Cardiac fibroblast (primary cell): ENCODE measurements around the gene ENAH.

Experiments
- DNase-seq, 2 donors: peaks; one replicate each; pipeline versions ENCODE4 v3.0.0 to v3.0.0-alpha.2; 2010; ENCODE audit warnings: low read depth in 2 of 2
- H3K4me3 ChIP-seq, 2 donors: replicated peaks in 1 of 2; 1 replicate in 1 of 2; 2 replicates in 1 of 2; pipeline ENCODE4 v1.5.1; 2011; ENCODE audit warnings: low read depth in 2 of 2, low read length in 2 of 2, mild to moderate bottlenecking in 2 of 2, moderate library complexity in 1 of 2
- CTCF ChIP-seq: IDR thresholded peaks from one replicate; pipeline ENCODE4 v1.5.1; 2011; ENCODE audit warnings: low read depth, mild to moderate bottlenecking, low read length, inconsistent platforms

ENAH gene

DNA sequence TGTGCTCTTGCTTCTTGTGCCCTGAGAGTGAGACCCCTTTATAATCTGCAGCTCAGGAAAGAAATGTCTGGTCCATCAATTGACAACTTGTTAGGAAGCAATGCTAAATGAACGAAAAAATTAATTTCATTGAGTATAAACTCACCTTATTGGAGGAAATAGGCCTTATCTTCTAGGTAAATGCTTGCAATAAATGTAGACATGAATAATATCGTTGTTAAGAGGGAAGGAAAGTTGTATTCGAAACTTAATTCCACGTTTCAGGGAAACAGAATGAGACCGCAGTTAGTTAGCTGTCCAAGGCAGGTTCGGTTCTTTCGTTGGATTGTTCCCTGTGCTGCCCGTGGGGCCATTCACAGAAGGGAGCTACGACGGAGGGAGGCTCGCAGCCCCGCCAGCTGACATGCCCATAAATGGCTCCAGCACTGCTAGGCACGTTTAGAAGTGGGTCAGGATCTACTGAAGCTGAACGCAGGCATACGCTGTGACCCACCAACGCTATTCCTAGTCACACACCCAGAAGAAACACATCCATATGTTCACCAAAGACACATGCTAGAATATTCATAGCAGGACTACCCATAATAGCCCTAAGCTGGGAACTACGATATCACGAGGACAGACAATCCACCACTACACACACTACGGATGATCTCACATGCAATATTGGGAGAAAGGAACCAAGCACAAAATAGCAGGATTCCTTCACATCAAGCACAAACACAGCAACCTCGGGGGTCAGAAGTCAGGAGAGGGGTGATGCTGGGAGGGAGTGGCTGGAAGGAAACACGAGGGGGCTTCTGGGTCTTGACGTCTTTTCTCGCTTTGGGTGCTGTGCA is 168.9 kb downstream of the ENAH start:
- no peak for TF ChIP-seq CTCF
- H3K4me3 ChIP-seq, result no peak overlapping the region
- DNase-seq, result no peak

DNA sequence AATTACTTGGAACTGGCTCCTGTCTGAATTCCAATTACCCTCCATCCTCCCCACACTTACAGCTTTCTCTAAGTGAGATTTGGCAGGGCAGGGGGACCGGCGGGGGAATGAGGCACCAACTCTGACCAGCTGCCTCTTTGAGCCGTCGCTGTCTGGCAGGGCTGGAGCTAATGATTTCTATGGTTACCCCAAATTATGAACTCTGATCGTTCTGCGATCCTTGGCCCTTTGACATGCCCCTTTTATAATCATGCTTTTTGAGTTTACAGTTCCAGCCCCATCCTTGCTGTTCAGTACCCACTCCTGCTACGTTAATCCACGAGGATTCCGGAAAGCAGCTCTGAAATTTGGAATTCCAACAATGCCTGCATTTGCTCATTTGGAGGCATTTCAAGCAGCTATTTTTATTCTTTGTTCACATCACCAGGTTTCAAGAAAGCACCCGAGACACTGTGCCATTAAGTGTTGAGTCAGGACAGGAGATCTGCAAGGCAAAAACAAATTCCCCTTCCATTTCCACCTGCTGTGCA is 170.4 kb downstream of the ENAH start:
- no peak for TF ChIP-seq CTCF
- DNase-seq, result peak; percentile 48 to 79
- H3K4me3 ChIP-seq, result no peak overlapping the region

GRCh38 chr1:225481738-225482137 is 171.2 kb downstream of the ENAH start:
- no peak overlapping the region for H3K4me3 ChIP-seq
- no peak for DNase-seq
- no peak for TF ChIP-seq CTCF

DNA sequence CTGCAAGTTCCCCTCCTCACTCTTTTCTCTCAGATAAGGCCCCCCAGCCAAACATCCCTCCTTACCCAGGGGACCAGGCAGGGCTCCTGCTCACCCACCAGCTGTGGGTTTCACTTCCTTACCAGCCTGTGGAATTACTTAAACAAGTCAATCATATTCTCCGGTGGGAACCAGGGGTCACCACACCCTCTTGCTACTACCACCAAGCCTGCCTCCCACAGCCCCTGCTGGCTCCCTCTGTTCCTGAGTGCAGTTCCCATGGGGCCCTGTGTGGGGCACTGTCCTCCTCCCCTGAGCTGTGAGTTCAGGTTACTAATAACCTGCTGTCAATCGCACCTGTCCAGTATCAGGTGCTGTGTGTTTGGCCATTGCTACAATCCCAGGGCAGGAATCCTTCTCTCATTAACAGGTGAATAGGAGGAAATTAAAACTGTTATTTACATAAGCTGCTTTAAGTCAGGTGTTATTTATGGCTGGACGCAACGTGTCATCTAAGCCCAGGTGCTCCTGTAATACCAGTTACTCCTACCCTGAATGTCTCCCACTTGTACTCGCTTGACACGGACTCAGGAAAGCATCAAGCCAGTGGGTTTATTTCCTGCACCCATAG is 172.0 kb downstream of the ENAH start:
- peak; percentile 41 to 42 for DNase-seq
- peak; percentile 85 for TF ChIP-seq CTCF
- no peak overlapping the region for H3K4me3 ChIP-seq

DNA sequence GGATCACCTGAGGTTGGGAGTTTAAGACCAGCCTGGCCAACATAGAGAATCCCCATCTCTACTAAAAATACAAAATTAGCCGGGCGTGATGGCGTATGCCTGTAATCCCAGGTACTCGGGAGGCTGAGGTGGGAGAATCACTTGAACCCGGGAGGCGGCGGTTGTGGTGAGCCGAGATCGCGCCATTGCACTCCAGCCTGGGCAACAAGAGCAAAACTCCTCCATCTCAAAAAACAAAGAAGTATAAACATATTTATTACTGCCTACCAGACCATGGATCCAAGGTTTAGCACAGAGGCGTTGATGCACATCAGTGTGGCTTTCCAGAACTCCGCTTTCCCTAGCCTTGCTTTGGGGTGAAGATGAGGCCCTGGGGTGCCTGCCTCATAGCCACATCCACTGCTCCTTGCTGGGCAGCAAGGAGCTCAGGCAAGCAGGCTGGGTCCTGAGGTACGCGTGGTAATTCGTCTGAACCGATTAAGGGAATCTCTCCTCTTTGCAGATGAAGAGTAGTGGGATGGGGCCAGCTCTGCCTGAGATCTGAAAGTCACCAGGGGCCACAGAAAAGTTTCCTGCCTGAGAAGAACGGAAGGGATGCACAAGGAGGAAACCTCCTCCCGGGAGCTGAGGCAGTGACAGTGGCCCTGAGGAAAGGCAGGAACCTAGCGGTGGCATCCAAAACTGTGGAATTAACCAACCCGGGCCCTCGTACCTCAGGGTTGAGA is 172.8 kb downstream of the ENAH start:
- TF ChIP-seq CTCF, result no peak

GRCh38 chr1:225479341-225479740 is 173.6 kb downstream of the ENAH start:
- TF ChIP-seq CTCF, result no peak
- DNase-seq, result no peak
- no peak overlapping the region for H3K4me3 ChIP-seq

More for the DNA sequence above, 172.8 kb downstream of the ENAH start:
- DNase-seq, result no peak
- no peak overlapping the region for H3K4me3 ChIP-seq
